Naive B cell (primary cell): Measurements from ENCODE around the gene NMUR2. TPM values are rescaled to one million over a fixed set of nuclear protein-coding genes. Genes with fewer than 3 reads are reported as not detected.

ENCODE experiments used
- ATAC-seq, 2 donors: fragments of 150-1000 bp; cut with Tn5 transposase; 2 replicates each; pipeline ENCODE4 v1.10.0; 2021; ENCODE audit warnings: low read depth in 2 of 2, mild to moderate bottlenecking in 2 of 2, moderate library complexity in 2 of 2
- DNase-seq: peaks from one replicate; pipeline ENCODE4 v3.0.0; 2022
- H3K27ac Mint-ChIP-seq, 6 donors: one replicate each; pipeline ENCODE4 v1.8.0; 2020 to 2022; ENCODE audit warnings: mild to moderate bottlenecking in 6 of 6, mixed read lengths in 6 of 6, moderate library complexity in 5 of 6, inconsistent platforms in 2 of 6
- H3K27me3 Mint-ChIP-seq, 3 donors: one replicate each; pipeline ENCODE4 v1.8.0; 2021 to 2022; ENCODE audit warnings: mixed read lengths in 3 of 3, mild to moderate bottlenecking in 1 of 3
- H3K36me3 Mint-ChIP-seq, 2 donors: one replicate each; pipeline ENCODE4 v1.8.0; 2020 to 2022; ENCODE audit warnings: mixed read lengths in 2 of 2, inconsistent platforms in 1 of 2, mild to moderate bottlenecking in 1 of 2
- H3K4me1 Mint-ChIP-seq, 3 donors: one replicate each; pipeline ENCODE4 v1.8.0; 2020 to 2022; ENCODE audit warnings: mixed read lengths in 3 of 3, inconsistent platforms in 1 of 3, mild to moderate bottlenecking in 1 of 3, moderate library complexity in 1 of 3
- H3K4me3 Mint-ChIP-seq, 8 donors: one replicate each; pipeline ENCODE4 v1.8.0; 2020 to 2022; ENCODE audit warnings: mild to moderate bottlenecking in 8 of 8, mixed read lengths in 8 of 8, moderate library complexity in 8 of 8, inconsistent platforms in 2 of 8
- H3K9me3 Mint-ChIP-seq, 7 donors: one replicate each; pipeline ENCODE4 v1.8.0; 2020 to 2022; ENCODE audit warnings: mixed read lengths in 7 of 7, mild to moderate bottlenecking in 5 of 7, inconsistent platforms in 2 of 7, moderate library complexity in 1 of 7
- polyA plus RNA-seq, 6 donors: library from polyadenylated mRNA; unstranded; fragments of 300-500 nt; fragmentation: Illumina TruSeq; gene quantifications; one replicate each; pipeline ENCODE4 v1.2.3, GENCODE V29; 2021; ENCODE audit warnings: low read depth in 6 of 6

The NMUR2 gene
- polyA plus RNA-seq, 6 donors from 2014 or later = not detected

DNA sequence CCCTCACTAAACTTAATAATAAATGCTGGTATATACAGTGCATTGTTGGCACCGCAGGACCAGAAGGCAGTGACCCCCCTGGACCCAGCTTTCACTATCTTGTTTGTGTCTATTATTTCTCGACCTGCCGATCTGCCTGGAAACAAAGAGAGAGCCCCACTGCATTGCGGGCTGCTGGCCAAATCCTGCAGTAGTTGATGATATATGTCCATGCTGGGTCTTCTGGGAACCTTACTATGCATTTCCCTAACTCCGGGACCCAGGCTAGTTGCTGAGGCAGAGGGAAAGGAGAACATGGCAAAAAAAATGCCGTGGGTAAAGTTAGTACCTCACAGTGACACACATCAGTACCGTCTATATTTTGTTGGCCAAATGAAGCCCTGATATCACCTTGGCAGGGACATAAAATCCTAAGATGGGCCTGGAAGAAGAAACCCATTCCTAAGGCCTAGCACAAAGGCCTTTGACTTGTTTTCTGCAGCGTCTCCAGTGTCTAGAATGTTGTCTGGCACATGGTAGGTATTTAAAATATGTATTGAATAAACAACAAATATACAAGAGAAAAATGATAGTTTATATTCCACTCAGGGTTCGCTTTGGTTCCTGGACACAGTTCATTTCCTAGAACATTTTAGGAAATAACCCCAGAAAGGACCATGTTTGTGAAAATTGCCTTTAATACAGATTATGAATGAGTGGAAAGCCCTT lies 46.1 kb downstream of the NMUR2 start:
- H3K4me3 Mint-ChIP-seq = no peak overlapping the region
- peaks cover 0 to 3% (median 0%) of the 10 kb centered on the region in 3 donors for H3K27me3 Mint-ChIP-seq
- DNase-seq = no peak
- no peaks in the 10 kb centered on the region for H3K36me3 Mint-ChIP-seq
- H3K9me3 Mint-ChIP-seq = peaks cover 0 to 6% (median 0%) of the 10 kb centered on the region in 7 donors
- H3K4me1 Mint-ChIP-seq = no peaks in the 10 kb centered on the region
- H3K27ac Mint-ChIP-seq = no peak overlapping the region
- no peak for ATAC-seq

GRCh38 chr5:152356506-152356905 lies 48.6 kb downstream of the NMUR2 start:
- no peak overlapping the region for H3K4me3 Mint-ChIP-seq
- no peaks in the 10 kb centered on the region for H3K4me1 Mint-ChIP-seq
- DNase-seq (no peak), ATAC-seq (no peak)
- peaks cover 0 to 8% (median 0%) of the 10 kb centered on the region in 3 donors for H3K27me3 Mint-ChIP-seq
- peaks cover 0 to 4% (median 0%) of the 10 kb centered on the region in 7 donors for H3K9me3 Mint-ChIP-seq
- no peak overlapping the region for H3K27ac Mint-ChIP-seq
- no peaks in the 10 kb centered on the region for H3K36me3 Mint-ChIP-seq

GRCh38 chr5:152355061-152355460 lies 50.0 kb downstream of the NMUR2 start:
- Mint-ChIP-seq H3K27ac (no peak overlapping the region), H3K4me3 (no peak overlapping the region), H3K9me3 (no peaks in the 10 kb centered on the region), H3K4me1 (no peaks in the 10 kb centered on the region), H3K27me3 (peaks cover 0 to 8% (median 0%) of the 10 kb centered on the region in 3 donors), H3K36me3 (no peaks in the 10 kb centered on the region)
- DNase-seq (no peak), ATAC-seq (no peak)

DNA sequence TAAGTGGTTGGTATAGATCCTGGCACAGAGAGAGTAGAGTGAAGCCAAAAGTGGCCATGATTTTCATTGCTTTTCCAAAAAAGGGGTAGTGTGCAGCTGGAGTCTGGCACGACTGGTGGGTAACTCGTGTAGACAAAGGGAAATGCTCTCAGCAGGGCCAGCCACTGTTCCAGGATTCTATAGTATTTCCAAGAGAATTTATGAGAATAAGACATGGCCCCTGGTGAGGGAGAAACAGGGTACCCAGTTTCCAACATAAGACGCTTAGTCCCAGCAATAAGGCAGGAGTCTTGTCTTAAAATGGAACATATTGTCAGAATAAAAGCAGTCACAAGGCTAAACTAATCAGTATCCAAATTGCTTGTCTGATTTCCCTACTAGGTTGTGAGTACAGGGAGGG lies 52.1 kb downstream of the NMUR2 start:
- Mint-ChIP-seq H3K27me3 (peaks cover 0 to 8% (median 0%) of the 10 kb centered on the region in 3 donors), H3K4me1 (no peaks in the 10 kb centered on the region), H3K9me3 (peaks cover 0 to 5% (median 0%) of the 10 kb centered on the region in 7 donors), H3K36me3 (no peaks in the 10 kb centered on the region), H3K27ac (no peak overlapping the region), H3K4me3 (no peak overlapping the region)
- ATAC-seq = no peak
- DNase-seq = no peak

DNA sequence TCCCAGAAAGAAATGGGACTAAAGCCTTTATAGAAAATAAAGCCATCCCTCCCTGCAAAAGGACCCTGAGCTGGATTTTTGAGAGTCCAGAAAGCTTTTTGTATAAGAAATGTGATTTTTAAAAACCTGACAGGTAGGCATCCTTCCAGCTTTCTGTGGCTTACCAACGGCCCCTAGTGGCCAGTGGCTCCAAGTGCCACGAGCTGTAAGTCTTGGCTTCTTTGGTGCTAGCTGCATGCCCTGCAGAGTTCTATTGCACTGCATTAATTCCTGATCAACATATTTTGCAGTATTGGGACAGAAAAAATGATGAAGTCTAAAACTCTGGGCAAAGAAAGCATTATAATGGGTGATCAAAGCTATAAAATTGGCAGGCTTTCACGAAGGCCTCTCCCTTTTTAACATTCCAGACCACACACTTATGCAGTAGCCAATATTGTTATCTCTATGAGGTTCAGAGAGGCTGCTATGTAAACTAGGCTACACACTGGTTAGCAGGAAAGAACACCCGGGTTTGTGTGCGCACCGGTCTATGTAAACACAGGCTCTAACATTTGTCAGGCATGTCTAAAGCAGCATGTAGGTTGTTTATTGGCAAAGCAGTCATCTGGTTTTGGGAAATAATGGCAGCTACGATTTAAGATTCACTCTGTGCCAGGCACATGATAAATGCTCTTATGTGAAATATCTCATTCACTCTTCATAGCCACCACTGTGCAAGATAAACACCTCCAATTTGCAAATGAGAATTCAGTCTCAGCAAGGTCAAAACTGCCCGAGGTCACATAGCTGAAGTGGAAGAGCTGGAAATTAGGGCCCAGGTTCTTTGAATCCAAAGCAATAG lies 55.2 kb downstream of the NMUR2 start:
- peaks cover 0 to 10% (median 0%) of the 10 kb centered on the region in 7 donors for H3K9me3 Mint-ChIP-seq
- H3K36me3 Mint-ChIP-seq = no peaks in the 10 kb centered on the region
- ATAC-seq (no peak), DNase-seq (no peak)
- H3K4me3 Mint-ChIP-seq = no peak overlapping the region
- no peaks in the 10 kb centered on the region for H3K4me1 Mint-ChIP-seq
- H3K27me3 Mint-ChIP-seq = peaks cover 0 to 8% (median 0%) of the 10 kb centered on the region in 3 donors
- no peak overlapping the region for H3K27ac Mint-ChIP-seq
